NCI-H526 (cell line): ENCODE data around the gene GGT7.
A peak's percentile ranks its signal among the peaks of the same experiment; 100 is the strongest.
"Not testable (repeated sequence)": the region's sequence is repeated elsewhere in the genome, so short reads cannot be mapped to it uniquely, and the experiment has no call there.

Experiments used
- DNase-seq, 2 experiments: peaks; one replicate each; lab custom pipeline; 2025; lab: John Stamatoyannopoulos, UW

Gene GGT7

DNA sequence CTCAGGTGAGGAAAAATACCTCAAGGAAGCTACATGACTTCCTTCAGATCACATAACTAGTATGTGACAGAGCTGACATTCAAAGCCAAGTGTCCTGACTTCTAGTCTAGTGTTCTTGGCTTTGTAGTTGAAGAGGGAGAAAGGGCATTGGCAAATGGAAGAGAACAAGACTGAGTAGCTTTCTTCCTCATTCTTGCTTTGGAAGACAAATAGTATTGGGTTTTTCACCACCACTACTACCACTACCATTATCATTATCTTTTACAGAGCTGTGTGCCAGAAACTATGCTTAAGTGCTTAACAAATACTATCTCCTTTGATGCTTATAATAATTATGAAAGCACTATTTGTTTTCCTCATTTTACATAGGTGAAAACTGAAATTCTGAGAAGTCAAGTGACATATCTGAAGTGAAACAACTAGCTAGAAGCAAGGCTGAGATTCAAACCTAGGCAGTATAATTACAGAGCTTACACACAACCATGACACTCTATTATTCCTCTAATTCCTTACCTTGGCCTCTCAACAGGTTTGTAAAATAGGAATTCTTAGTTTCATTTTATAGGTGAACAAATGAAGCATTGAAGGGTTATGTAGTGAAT is 10.5 kb upstream of the GGT7 start:
- no peak for DNase-seq

DNA sequence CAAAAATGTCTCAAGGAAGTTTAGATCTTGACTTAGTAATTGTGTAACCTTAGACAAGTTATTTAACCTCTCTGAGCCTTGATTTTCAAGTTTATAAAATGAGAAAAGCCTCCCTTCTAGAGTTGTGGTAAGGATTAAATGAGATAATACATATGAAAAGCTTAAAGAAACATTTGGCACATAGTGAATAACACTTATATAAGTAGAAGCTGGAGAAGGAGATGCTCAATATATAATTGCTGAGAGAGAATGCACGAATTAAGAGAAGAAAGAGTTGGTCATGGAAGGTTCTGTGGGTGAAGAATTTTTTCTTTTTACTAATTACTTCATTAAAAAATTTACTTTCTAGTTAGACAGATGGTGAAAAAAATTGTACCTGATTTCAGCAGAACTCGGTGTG is 9.0 kb upstream of the GGT7 start:
- DNase-seq: no peak

DNA sequence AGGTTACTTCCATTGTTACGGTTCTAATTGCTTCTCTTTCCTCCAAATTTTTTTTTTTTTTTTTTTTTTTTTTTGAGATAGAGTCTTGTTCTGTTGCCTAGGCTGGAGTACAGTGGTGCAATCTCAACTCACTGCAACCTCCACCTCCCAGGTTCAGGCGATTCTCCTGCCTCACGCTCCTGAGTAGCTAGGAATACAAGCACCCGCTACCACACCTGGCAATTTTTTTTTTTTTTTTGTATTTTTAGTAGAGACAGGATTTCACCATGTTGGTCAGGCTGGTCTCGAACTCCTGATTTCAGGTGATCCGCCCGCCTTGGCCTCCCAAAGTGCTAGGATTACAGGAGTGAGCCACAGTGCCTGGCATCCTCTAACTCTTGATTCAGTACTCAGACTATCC is 8.3 kb upstream of the GGT7 start:
- DNase-seq: not testable (repeated sequence)

DNA sequence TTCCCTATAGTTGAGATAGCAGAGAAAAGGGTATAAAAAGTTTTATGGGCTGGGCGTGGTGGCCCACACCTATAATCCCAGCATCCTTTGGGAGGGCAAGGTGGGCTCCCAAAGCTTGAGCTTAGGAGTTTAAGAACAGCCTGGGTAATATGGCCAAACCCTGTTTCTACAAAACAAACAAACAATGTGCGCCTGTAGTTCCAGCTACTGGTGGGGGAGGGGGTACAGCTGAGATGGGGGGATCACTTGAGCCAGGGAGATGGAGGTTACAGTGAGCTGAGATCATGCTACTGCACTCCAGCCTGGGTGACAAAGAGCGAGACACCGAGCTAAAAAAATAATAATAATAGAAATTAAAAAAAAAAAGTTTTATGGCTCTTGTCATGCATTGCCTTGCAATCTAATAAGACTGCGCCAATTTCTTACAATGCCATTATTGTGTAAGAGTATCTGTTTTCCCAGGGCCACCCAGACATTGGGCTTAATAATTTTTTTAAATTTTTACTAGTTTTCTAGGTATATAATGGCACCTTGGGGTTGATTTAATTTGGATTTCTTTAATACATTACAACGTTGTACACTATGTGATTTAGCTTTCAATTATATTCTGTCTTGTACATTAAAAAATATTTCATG is 7.7 kb upstream of the GGT7 start:
- DNase-seq: no peak

DNA sequence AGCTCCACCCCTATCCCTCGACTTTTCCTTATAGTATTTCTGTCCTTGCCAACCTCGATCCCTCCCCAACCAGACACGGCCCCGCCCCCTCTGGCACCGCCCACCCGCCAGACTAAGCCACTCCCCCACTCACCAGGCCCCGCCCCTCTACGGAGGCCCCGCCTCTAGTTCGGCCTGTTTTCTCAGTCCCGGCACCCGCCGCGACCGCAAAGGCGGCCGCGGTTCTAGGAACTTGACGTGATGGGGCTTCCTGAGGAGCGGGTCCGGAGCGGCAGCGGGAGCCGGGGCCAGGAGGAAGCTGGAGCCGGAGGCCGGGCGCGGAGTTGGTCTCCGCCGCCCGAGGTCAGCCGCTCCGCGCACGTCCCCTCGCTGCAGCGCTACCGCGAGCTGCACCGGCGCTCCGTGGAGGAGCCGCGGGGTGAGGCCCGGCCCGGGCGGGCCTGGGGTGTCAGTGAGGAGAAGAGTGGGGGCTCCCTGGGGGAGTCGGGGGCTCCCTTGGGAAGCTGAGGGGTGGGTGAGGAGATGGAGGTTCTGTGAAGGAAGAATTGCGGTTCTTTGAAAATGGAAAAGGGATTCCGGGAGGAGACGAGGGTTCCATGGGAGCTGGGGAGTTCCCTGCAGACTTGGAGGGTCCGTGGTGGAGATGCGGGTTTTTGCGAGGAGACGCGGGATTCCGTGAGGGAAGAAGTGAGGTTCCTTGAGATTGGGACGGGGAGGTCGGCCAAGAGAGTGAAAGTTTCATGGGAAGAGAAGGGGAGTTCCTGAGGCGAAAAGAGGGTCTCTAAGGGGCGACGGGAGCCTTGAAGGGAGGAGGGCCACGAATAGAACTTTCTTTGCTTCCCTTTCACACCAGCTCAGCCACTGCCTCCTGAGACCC is 4.0 kb upstream of the GGT7 start, which contains the start of gene ACSS2:
TSS of gene ACSS2 (plus strand) at position 207 of the 877 bp plus-strand sequence. CDS start at position 241, 34 bp downstream.
- no peak for DNase-seq

DNA sequence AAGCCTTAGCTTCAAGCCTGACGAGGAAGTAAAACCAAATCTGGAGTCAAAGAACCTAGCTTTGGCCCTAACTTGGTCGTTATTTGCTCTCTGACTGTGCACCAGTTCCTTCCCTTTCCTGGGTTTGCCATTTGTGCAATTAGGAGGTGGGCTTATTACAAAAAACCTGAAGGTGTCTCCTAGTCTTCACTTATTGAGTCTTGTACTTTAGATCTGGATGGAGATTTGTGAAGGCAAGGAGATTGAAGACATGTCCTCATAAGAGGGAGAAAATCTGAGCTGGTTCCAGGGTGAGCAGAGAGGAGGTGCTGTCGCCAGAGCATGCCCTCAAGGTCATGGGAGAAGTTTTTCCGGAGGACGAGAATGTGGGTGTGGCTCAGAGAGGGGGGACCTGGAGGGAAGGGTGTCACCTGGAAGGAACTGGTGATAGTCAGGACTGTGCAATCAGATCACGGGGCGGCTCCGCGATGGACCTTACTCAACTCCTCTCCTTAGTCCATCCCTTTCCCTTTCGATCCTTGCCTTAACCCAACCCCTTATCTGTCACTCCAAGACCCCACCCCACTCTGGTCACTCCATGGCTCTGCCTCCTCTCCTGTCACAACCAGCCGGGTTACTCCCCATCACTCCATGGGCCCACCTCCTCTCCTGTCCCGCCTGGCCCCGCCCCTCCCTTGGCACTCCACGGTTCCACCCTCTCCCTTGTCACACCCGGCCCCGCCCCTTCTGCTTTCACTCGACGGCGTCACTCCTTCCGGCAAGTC is 3.2 kb upstream of the GGT7 start:
- DNase-seq: peak; percentile 97 to 99

DNA sequence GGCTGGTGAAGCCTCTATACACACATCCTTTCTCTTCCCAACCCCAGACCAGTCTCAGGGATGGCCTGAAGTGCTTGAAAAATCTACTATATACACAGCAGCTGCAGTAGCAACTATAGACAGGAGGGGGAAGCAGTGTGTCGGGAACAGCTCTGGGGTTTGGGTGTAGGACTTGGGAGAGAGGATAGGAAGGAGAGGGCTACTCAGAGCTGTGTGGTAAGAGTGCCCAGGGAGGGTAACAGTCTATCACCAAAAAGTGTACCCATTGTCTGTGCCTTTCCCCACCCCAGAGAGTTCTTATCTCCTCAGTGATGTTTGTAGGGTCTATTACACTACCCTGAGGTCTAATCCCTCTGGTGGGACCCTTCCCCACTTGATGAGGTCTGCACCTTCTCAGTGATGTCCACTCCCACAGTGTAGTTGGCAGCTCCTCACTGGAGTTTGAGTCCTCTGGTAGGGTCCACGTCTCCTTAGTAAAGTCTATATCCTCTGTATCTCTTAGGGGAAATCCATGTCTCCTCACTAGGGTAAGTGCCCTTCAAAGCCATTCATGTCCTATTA is 1.5 kb upstream of the GGT7 start:
- DNase-seq: peak; percentile 86 to 94

DNA sequence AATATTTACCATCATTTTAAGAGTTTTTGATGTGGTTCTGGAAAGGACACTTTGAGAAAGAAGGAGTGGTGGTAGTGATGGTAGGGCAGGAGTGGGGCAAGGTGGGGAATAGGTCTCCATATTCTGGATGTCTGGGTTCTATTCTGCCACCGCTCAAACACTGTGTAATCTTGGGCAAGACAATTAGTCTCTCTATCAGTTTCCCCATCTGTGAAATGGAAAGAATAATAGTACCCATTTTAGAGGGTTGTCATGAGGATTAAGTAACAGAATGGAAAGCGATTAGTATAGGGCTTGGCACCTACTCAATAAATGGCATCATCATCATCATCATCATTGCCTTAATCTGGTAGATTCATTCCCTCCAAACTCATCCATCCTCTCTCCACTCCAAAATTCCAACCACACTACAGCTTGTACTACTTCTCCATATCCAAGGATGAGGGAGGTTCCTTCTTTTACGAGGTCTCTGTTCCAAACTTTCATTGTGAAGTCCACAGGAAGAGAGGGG is 982 bp upstream of the GGT7 start:
- no peak for DNase-seq

DNA sequence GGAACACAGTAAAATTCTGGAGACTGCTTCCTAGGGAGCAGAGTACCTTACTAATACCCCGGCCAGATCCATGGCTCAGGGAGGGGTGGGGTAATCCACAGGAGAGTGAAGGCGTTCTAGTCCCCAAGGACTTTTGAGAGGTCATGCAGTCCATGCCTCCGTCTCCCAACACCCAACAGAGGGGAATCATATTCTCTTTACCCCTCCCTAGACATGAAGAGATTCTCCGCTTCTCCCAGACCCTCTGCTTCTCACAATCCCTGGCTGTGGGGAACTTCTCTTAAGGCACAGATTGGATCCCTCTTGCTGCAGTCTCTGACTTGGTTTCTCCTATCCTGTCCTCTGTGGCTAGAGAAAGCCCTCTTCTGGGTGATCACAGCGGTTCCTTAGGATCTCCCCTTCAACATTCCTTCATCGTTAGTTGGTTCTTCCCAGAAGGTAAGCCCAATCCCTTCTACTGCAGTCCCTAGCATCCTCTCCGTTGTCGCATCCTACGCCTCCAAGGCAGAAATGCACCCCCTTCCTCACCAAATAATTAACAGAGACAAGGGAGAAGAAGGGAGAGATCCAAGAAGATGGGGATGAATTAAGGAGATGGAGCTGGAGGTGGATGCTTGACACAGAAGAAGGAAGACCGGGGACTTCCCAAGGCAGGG is 562 bp downstream of the GGT7 start:
- peak in 1 of 2 experiments; percentile 39 for DNase-seq

DNA sequence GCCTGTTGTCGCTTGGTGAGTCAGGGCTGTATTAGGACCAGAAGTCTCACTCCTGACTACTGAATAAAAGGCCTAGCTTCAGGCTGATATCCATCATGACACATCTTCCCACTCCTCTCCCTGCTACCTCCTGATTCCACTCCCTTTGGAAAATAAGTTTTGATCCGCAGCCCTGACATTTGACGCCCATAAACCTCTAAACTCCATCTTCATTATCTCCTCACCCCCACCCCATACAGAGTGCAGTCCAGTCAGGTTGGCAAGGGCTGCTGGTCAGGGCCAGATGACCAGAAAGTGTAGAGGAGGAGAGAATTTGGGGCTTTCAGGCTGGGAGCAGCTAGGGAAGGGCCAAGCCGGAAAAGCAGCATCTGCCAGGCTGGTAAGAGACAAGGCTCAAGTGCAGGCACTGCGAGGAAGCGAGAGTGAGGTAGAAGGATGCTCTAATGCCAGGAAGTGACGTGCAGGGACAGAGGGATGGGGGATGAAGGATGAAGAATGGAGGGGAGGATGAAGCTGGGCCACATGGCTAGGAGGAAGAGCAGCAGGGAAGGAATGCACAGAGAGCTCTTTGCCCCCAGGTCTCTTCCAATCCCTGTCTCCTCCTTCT is 1.2 kb downstream of the GGT7 start:
- DNase-seq: no peak

DNA sequence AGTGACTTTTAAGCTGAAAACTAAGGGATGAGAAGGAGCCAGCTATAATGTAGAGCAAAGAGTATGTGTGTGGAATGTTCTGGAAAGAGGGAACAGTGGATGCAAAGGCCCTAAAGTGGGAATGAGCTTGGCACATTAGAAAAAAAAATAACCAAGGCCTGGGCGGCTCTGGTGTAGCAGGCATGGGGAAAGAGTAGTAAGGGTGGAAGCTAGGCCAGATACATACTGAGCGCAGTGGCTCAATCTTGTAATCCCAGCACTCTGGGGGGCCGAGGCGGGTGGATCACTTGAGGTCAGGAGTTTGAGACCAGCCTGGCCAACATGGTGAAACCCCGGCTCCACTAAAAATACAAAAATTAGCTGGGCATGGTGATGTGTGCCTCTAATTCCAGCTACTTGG is 8.4 kb downstream of the GGT7 start:
- DNase-seq: no peak

DNA sequence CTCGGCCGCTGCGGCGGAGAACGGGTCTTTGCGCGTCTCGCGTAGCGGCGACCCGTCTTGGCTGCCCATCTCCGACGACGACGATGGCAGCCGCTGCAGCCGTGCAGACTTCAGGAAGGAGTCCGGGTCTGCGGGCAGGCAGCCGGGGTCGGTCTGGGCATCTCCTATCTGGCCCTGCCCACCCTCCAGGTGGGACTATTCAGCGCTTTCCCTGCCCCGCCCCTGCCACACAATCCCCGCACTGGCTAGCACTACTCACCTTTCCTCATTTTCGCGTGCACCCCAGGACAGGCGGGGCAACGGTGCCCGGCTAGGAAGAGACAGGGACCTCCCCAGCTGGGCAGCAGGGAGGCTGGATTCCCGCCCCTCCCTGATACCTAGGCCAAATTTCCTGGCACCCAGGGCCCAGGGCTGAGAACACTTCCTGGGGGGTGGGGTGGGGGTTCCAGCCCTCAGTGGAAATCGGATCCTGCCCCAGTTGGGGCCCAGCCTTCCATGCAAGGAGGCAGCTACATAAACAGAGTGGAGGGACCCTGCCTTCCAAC is 9.2 kb downstream of the GGT7 start:
- DNase-seq: no peak

DNA sequence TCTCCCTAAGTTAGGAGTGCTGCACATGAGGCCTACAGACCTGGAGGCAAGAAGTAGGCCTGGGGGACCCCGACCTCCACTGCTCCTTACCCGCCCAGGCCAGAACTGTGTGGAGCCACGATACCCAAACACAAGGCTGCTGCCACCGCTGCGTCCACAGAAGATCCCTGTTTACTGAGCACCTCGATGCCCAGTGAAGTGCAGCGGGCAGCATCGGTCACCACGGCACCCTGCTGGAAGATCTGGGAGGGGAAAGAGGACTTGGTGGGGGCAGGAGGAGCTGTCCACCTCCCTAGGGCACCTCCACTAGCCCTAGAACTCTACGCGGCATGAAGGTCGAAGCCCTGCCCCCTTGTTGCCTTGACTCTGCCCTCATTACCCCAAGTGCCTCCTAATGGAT is 9.9 kb downstream of the GGT7 start:
- DNase-seq: no peak

DNA sequence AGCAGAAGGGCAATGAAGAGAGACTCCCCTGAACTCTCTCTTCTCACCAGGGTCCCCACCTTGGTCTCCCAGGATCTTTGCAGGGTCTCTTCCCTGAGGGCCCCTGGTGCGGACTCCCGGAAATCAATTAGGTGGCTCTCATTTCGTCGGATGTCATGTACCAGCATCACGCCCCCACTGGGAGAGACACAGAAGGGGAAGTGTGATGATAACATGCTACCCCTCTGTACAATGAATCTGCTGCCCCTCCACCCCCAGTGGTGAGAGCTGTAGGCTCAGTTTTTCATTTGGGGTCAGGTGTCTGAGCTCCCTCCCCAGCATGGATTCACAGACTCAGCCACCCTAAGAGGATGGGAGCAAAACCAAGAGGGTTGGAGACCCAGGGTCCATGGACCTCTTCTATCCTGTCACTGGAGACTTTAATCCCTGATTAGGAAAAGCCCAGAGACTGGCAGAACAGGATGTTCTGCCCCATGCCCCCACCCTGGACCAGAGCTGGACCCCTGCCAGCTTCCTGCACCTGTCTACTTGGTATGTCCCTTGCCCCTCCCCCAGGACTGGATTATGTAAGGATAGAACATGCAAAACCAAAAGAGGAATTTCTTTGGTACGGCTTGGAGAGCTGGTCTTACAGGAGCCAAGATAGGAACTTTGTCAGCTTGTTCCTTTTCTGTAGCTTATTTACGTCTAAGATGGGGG is 11.1 kb downstream of the GGT7 start:
- DNase-seq: no peak

DNA sequence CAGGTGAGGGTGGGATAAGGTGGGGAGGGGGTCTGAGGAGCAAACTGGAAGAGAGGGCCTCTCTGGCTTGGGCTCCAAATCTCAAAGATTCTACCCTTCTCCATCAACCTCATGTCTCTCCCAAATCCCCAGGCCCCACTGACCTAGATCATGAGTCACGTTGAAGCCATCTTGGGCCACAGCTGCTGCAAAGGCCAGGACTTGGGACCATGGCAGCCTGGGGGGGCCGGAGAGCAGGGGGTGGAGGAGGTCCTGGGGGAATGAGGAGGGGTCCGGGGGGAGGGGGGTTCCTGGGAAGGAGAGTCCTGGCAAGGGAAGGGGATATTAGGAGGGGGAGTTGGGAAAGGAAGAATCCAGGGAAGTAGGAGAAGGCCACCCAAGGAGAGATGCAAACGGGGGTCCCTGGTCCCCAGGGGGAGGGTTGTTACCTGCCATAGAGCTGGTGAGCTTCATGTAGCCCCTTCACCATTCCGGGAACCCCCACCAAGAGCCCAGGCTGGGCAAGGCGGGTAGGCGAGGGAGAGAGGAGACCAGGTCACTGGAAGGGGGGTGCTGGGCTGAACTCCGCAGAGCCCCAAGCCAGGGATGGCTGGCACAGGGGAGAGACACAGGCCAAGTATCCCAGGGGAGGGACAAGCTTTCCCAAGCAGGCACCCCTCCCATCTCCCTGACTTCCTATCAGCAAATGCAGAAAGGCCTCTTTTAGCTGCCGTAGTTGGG is 12.7 kb downstream of the GGT7 start:
- DNase-seq: no peak

DNA sequence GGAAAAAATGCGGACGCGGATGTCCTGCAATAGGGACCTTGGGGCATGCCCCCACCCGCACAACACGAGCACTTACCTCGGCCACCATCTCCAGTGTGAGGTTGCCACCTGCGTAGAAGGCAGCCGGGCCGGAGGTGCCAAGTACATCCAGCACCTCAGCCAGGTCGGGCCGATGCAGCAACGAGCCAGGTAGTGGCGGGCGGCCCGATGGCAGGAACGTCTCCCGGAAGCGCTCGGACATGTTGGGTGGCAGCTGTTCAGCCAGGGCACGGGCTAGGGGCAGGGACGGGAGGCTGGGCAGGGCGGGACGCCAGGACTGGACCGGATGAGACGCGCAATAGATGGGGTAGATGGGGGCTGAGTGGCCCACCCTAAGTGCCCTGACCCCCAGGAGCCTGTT is 13.3 kb downstream of the GGT7 start:
- DNase-seq: no peak

DNA sequence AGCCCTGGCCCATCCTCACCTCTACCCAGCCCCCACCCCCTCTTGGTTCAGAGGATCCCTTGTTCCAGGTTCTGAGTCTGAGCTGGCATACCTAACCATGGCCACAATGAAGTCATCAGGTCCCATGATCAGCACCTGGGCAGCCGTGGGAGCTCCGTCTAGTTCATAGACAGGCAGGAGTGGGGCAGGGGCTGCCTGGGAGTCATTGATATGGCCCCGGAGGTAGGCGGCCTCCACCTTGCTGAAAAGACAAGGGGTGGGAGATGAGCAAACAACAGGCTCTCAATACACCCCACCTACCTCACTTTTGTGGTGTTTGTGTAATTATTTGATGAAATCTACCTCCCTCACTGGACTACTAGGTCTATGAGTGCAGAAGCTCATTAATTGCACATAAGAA is 20.4 kb downstream of the GGT7 start:
- DNase-seq: no peak

DNA sequence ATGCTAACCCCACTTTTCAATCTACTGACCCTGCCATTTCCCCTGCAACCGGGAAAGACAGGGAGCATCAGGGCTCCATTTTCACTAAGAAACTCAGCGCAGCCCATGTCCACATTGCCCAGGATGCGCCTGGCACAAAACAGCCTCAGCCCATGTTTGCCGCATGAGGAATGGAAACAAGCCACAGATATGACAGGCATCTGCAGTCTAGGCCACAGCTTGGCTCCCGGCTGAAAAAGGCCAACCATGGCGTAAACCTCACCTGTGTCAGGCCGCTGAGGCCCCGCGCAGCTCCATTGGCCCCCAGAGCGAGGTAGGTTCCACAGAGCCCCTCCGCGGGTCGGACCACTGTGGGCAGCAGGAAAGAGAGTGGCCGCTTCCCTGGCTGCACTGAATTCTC is 21.7 kb downstream of the GGT7 start:
- DNase-seq: no peak

DNA sequence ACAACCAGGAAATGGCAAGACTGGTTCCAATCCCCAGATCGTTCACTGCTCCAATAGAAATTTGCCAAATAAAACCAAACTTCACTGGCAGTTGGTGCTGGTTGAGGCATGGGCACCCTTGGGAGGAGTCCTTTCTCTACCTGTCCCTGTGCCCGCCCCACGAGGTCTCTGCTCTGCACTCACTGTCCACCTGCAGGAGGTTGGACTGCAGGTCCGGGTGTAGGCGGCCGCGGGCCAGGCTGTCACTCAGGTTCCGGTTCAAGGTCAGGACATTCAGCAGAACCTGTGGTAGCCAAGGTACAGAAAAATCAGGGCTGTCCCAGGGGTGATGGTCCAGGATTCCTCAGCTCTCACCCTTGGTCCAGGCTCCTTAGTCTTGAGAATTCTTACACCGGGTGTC is 22.9 kb downstream of the GGT7 start:
- no peak for DNase-seq
